HepG2 (cell line): ENCODE data around the gene DPM1. TPM values are rescaled to one million over a fixed set of nuclear protein-coding genes. Genes with fewer than 3 reads are reported as not detected.

Experiments used
- AKAP8 ChIP-seq: sonication (generic); formaldehyde crosslinking; IDR thresholded peaks from 2 replicates; pipeline ENCODE4 v1.5.1; 2020; ENCODE audit warnings: mild to moderate bottlenecking, missing genetic modification reagents
- MIER2 ChIP-seq: IDR thresholded peaks from 2 replicates; pipeline ENCODE4 v1.6.1; 2016; ENCODE audit warnings: missing biosample characterization, missing genetic modification reagents
- NFE2 ChIP-seq: sonication (generic); formaldehyde crosslinking; IDR thresholded peaks from 2 replicates; pipeline ENCODE4 v1.4.0; 2020; ENCODE audit warnings: missing genetic modification reagents
- PITX1 ChIP-seq: sonication (generic); formaldehyde crosslinking; IDR thresholded peaks from 2 replicates; pipeline ENCODE4 v1.5.1; 2020; ENCODE audit warnings: mild to moderate bottlenecking, missing genetic modification reagents
- POLR2AphosphoS5 ChIP-seq: IDR thresholded peaks from 2 replicates; pipeline ENCODE4 v1.6.1; 2012; ENCODE audit warnings: low read depth, low read length
- SCMH1 ChIP-seq: sonication (generic); formaldehyde crosslinking; IDR thresholded peaks from 2 replicates; pipeline ENCODE4 v1.9.0; 2021; ENCODE audit warnings: missing genetic modification reagents, mild to moderate bottlenecking, borderline replicate concordance
- SRF ChIP-seq: IDR thresholded peaks from 2 replicates; pipeline ENCODE4 v1.6.1; 2011; ENCODE audit warnings: mild to moderate bottlenecking, low read depth, low read length, moderate library complexity
- ZBTB21 ChIP-seq: sonication (generic); formaldehyde crosslinking; IDR thresholded peaks from 2 replicates; pipeline ENCODE4 v1.4.0; 2020; ENCODE audit warnings: missing genetic modification reagents
- ZNF180 ChIP-seq: sonication (generic); formaldehyde crosslinking; IDR thresholded peaks from 2 replicates; pipeline ENCODE4 v1.4.0; 2020; ENCODE audit warnings: low read depth, missing genetic modification reagents, borderline replicate concordance
- ZNF207 ChIP-seq: fragments of 450-650 bp; IDR thresholded peaks from 2 replicates; pipeline ENCODE4 v1.6.1; 2016; ENCODE audit warnings: antibody characterized with exemption, borderline replicate concordance
- ZNF24 ChIP-seq: fragments of 450-650 bp; IDR thresholded peaks from 2 replicates; pipeline ENCODE4 v1.6.1; 2017; ENCODE audit warnings: antibody characterized with exemption, mild to moderate bottlenecking
- ZNF253 ChIP-seq: sonication (generic); formaldehyde crosslinking; IDR thresholded peaks from 2 replicates; pipeline ENCODE4 v1.8.0; 2022; ENCODE audit warnings: mild to moderate bottlenecking, missing genetic modification reagents, borderline replicate concordance
- ZNF484 ChIP-seq: sonication (generic); formaldehyde crosslinking; IDR thresholded peaks from 2 replicates; pipeline ENCODE4 v1.5.1; 2020; ENCODE audit warnings: mild to moderate bottlenecking, low read depth, missing genetic modification reagents, borderline replicate concordance
- ZSCAN20 ChIP-seq: sonication (generic); formaldehyde crosslinking; IDR thresholded peaks from 2 replicates; pipeline ENCODE4 v1.4.0; 2020; ENCODE audit warnings: missing genetic modification reagents, mild to moderate bottlenecking, borderline replicate concordance
- ZSCAN31 ChIP-seq: sonication (generic); formaldehyde crosslinking; IDR thresholded peaks from 2 replicates; pipeline ENCODE4 v1.5.0; 2020; ENCODE audit warnings: low read depth, mild to moderate bottlenecking, missing genetic modification reagents
- polyA plus RNA-seq, 8 experiments: library from polyadenylated mRNA; depleted of rRNA in 3 of 8; stranded (reverse) in 7 of 8; unstranded in 1 of 8; fragments of >200 nt; fragmentation: Illumina TruSeq in 4 of 8; extraction: Trizol in 4 of 8; gene quantifications; 2 replicates each; pipeline versions ENCODE4 v1.2.1 to v1.2.3, GENCODE V29; 2011 to 2016; ENCODE audit warnings: low read depth in 4 of 8, missing spikeins in 1 of 8, mixed read lengths in 1 of 8; ENCODE audit not compliant: insufficient read depth in 1 of 8
- total RNA-seq, 5 experiments: library from RNA; depleted of rRNA; stranded (reverse); fragments of >200 nt; fragmentation: Illumina TruSeq; extraction: Trizol; gene quantifications; 2 replicates each; pipeline ENCODE4 v1.2.3, GENCODE V29; 2016; ENCODE audit warnings: low read depth in 1 of 5
- TF ChIP-seq, protein P1 (sequence below): sonication (generic); formaldehyde crosslinking; IDR thresholded peaks from 2 replicates; pipeline ENCODE4 v1.5.1; 2020; ENCODE audit warnings: mild to moderate bottlenecking, missing genetic modification reagents, borderline replicate concordance
- TF ChIP-seq, protein P2 (sequence below): sonication (generic); formaldehyde crosslinking; IDR thresholded peaks from 2 replicates; pipeline ENCODE4 v1.4.0; 2020; ENCODE audit warnings: missing genetic modification reagents
- TF ChIP-seq, protein P3 (sequence below): sonication (generic); formaldehyde crosslinking; IDR thresholded peaks from 2 replicates; pipeline ENCODE4 v1.9.0; 2021; ENCODE audit warnings: missing genetic modification reagents, mild to moderate bottlenecking, borderline replicate concordance

DPM1 gene
- total and polyA plus RNA-seq, 2 of the 13 experiments (the other 11 are each of a cell fraction or from before 2014, with no cell fraction given) = 83.2 to 161 TPM

DNA sequence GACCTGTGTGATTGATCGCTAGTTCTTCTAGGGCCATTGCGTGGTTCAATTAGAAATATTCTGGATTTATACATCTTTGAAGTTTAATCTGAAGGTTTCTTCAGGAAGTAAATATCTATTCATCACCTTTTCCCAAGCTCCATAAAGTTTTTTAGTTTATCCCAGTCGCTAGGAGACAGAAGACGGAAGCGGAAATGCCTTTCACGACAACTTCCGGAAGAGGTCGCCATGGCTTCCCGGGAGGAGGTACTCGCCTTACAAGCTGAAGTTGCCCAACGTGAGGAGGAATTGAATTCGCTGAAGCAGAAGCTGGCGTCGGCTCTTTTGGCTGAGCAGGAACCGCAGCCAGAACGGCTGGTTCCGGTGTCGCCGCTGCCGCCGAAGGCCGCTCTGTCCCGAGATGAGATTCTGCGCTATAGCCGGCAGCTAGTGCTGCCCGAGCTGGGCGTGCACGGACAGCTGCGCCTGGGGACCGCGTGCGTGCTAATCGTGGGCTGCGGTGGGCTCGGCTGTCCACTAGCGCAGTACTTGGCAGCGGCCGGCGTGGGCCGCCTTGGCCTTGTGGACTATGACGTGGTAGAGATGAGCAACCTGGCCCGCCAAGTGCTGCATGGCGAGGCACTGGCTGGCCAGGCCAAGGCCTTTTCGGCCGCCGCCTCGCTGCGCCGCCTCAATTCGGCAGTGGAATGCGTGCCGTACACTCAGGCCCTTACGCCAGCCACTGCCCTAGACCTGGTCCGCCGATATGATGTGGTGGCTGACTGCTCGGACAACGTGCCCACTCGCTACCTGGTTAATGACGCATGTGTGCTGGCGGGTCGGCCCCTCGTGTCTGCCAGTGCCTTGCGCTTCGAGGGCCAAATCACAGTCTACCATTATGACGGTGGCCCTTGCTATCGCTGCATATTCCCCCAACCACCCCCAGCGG is 547 bp upstream of the DPM1 start, which contains the start of gene MOCS3 (continued):
- TF ChIP-seq, protein P1, sequence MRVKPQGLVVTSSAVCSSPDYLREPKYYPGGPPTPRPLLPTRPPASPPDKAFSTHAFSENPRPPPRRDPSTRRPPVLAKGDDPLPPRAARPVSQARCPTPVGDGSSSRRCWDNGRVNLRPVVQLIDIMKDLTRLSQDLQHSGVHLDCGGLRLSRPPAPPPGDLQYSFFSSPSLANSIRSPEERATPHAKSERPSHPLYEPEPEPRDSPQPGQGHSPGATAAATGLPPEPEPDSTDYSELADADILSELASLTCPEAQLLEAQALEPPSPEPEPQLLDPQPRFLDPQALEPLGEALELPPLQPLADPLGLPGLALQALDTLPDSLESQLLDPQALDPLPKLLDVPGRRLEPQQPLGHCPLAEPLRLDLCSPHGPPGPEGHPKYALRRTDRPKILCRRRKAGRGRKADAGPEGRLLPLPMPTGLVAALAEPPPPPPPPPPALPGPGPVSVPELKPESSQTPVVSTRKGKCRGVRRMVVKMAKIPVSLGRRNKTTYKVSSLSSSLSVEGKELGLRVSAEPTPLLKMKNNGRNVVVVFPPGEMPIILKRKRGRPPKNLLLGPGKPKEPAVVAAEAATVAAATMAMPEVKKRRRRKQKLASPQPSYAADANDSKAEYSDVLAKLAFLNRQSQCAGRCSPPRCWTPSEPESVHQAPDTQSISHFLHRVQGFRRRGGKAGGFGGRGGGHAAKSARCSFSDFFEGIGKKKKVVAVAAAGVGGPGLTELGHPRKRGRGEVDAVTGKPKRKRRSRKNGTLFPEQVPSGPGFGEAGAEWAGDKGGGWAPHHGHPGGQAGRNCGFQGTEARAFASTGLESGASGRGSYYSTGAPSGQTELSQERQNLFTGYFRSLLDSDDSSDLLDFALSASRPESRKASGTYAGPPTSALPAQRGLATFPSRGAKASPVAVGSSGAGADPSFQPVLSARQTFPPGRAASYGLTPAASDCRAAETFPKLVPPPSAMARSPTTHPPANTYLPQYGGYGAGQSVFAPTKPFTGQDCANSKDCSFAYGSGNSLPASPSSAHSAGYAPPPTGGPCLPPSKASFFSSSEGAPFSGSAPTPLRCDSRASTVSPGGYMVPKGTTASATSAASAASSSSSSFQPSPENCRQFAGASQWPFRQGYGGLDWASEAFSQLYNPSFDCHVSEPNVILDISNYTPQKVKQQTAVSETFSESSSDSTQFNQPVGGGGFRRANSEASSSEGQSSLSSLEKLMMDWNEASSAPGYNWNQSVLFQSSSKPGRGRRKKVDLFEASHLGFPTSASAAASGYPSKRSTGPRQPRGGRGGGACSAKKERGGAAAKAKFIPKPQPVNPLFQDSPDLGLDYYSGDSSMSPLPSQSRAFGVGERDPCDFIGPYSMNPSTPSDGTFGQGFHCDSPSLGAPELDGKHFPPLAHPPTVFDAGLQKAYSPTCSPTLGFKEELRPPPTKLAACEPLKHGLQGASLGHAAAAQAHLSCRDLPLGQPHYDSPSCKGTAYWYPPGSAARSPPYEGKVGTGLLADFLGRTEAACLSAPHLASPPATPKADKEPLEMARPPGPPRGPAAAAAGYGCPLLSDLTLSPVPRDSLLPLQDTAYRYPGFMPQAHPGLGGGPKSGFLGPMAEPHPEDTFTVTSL (CRISPR knock-in tag) = no peak
- TF ChIP-seq ZNF24 (peak; percentile 80; the same call in 1 of the 2 replicates), POLR2AphosphoS5 (peak; percentile 80; the same call in 1 of the 2 replicates), ZNF180 (CRISPR knock-in tag) (0 out of 2 replicates have a peak, but pooled peaks have one; percentile 70), MIER2 (no peak), AKAP8 (CRISPR knock-in tag) (peak; percentile 76; the same call in 1 of the 2 replicates), ZNF484 (CRISPR knock-in tag) (0 out of 2 replicates have a peak, but pooled peaks have one; percentile 52), ZSCAN31 (CRISPR knock-in tag) (no peak; the same call in 1 of the 2 replicates), ZBTB21 (CRISPR knock-in tag) (peak; percentile 15; the same call in 1 of the 2 replicates), SRF (peak; percentile 34; the same call in 1 of the 2 replicates), NFE2 (no peak), ZNF207 (no peak), SCMH1 (CRISPR knock-in tag) (no peak), ZNF253 (CRISPR knock-in tag) (no peak), PITX1 (CRISPR knock-in tag) (0 out of 2 replicates have a peak, but pooled peaks have one; percentile 61), ZSCAN20 (CRISPR knock-in tag) (0 out of 2 replicates have a peak, but pooled peaks have one; percentile 91)
- TF ChIP-seq, protein P2, sequence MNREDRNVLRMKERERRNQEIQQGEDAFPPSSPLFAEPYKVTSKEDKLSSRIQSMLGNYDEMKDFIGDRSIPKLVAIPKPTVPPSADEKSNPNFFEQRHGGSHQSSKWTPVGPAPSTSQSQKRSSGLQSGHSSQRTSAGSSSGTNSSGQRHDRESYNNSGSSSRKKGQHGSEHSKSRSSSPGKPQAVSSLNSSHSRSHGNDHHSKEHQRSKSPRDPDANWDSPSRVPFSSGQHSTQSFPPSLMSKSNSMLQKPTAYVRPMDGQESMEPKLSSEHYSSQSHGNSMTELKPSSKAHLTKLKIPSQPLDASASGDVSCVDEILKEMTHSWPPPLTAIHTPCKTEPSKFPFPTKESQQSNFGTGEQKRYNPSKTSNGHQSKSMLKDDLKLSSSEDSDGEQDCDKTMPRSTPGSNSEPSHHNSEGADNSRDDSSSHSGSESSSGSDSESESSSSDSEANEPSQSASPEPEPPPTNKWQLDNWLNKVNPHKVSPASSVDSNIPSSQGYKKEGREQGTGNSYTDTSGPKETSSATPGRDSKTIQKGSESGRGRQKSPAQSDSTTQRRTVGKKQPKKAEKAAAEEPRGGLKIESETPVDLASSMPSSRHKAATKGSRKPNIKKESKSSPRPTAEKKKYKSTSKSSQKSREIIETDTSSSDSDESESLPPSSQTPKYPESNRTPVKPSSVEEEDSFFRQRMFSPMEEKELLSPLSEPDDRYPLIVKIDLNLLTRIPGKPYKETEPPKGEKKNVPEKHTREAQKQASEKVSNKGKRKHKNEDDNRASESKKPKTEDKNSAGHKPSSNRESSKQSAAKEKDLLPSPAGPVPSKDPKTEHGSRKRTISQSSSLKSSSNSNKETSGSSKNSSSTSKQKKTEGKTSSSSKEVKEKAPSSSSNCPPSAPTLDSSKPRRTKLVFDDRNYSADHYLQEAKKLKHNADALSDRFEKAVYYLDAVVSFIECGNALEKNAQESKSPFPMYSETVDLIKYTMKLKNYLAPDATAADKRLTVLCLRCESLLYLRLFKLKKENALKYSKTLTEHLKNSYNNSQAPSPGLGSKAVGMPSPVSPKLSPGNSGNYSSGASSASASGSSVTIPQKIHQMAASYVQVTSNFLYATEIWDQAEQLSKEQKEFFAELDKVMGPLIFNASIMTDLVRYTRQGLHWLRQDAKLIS (CRISPR knock-in tag) = no peak; the same call in 1 of the 2 replicates
- TF ChIP-seq, protein P3, sequence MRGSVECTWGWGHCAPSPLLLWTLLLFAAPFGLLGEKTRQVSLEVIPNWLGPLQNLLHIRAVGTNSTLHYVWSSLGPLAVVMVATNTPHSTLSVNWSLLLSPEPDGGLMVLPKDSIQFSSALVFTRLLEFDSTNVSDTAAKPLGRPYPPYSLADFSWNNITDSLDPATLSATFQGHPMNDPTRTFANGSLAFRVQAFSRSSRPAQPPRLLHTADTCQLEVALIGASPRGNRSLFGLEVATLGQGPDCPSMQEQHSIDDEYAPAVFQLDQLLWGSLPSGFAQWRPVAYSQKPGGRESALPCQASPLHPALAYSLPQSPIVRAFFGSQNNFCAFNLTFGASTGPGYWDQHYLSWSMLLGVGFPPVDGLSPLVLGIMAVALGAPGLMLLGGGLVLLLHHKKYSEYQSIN = no peak
